Measurements from ENCODE around the gene GSTM3. TPM values are rescaled to one million over a fixed set of nuclear protein-coding genes. Genes with fewer than 3 reads are reported as not detected.

GSTM3 gene
- total and polyA plus RNA-seq, 2 donors from 2014 or later = 54.7 to 405 TPM

- Histone ChIP-seq H3K36me3 (ENCODE audit: control insufficient read depth in 2 of 3, insufficient read depth in 3 of 3, low read length in 3 of 3) (no peaks in the 10 kb centered on the region), H3K4me3 (ENCODE audit: low read length in 3 of 3) (no peak overlapping the region), H3K9ac (ENCODE audit: low read length in 3 of 3) (no peak overlapping the region), H3K27ac (ENCODE audit: low read depth in 2 of 2, low read length in 2 of 2) (no peak overlapping the region), H3K9me3 (ENCODE audit: control insufficient read depth in 2 of 3, insufficient read depth in 1 of 3, low read length in 3 of 3) (no peaks in the 10 kb centered on the region), H3K4me1 (ENCODE audit: control insufficient read depth in 2 of 3, insufficient read depth in 2 of 3, low read depth in 1 of 3, low read length in 3 of 3) (peaks cover 0 to 6% (median 0%) of the 10 kb centered on the region in 3 donors), H3K27me3 (ENCODE audit: control insufficient read depth, insufficient read depth, low read length) (no peaks in the 10 kb centered on the region)
- DNase-seq = peak in 2 of 5 donors; percentile 20 to 52
- FAIRE-seq = no peak
- no peak for TF ChIP-seq CTCF (IDR thresholded peaks at IDR 0.05; ENCODE audit: borderline replicate concordance, extremely low read depth, insufficient read depth)
- intact Hi-C loops (cut with DNase I) = no loop called here
Measured at GRCh38 chr1:109760581-109761226, 19.9 kb upstream of the GSTM3 start.

DNA sequence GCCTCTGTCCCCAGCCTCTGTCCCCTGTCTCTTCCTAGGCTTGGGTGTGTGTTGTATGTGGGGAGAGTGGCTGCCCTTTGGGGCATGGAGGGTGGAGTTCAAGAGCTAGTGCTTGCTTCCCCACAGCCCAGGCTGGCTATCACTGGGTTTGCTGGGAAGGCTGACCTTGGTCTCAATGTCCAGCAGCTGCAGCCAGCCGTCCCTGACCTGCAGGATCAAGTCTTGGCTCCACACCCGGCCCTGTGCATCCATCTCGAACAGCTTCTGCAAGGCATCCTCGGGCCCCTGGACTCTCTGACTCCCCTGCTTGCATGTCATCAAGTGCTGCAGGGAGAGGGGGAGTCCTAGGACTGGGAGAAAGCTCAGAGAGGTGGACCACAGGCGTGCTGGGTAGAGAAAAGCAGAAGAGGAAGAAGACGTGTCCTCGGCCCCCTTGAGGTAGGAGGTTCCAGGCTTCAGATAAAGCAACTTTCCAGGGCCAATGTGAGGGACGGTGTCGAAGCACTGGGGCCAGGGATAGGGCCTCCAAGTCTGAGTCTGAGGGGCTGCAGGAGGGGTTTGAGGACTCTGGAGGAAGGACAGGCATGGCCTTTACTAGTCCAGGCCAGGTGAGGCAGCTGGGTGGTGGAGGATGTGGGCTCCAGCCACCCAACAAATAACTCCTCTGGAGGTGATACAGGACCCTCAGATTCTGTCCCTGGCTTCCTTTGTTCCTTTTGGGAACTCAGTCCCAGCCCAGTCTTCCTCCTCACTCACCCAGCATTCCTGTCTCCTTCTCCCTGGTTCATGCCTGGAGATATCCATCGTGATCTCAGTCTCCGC is 18.9 kb upstream of the GSTM3 start:
- intact Hi-C loops (cut with DNase I) = no loop called here

DNA sequence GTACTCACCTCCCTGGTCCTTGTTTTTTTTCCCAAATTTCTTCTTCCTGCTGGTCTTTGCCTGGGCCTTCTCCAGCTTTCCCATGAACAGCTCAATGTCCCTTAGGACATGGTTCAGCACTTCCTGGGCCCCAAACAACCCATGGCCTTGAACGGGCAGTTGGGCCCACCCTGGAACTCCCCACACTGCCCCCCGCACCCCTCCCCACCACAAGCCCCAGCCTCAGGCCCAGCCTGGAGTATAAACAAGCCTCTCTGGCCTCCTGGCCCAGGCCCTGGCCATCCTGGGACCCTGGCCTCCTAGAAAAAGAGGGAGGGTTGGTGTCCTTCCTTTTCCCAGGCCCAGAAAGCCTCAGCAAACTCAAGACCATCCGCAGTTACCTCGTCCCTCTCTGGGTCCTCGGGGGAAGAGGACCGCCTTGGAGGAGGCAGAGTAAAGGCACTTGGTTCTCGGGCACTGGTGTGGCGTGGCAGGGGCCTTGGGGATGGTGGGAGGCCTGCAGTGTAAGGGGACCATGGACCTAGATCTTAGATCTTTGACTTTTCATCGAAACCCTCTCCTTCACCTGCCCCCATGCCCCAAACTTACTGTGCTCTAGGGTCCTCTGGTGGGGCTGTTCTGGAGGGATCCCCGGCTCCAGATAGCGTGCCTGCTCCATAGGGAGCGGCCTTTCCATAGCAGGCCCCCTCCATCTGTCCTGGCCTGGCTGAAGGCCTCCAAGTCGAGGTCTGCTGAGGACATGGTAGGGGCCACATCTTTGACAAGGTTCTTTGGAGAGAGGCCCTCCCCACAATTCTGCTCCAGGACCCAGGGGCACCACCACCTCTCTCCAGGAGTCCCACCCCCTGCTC is 17.3 kb upstream of the GSTM3 start:
- TF ChIP-seq CTCF (IDR thresholded peaks at IDR 0.05; ENCODE audit: borderline replicate concordance, extremely low read depth, insufficient read depth) = no peak
- peak in 1 of 5 donors; percentile 25 for DNase-seq
- no peak overlapping the region for H3K9ac ChIP-seq (ENCODE audit: low read length in 3 of 3)
- no peak overlapping the region for H3K27ac ChIP-seq (ENCODE audit: low read depth in 2 of 2, low read length in 2 of 2)
- H3K4me1 ChIP-seq (ENCODE audit: control insufficient read depth in 2 of 3, insufficient read depth in 2 of 3, low read depth in 1 of 3, low read length in 3 of 3) = peaks cover 0 to 3% (median 0%) of the 10 kb centered on the region in 3 donors
- no peak overlapping the region for H3K4me3 ChIP-seq (ENCODE audit: low read length in 3 of 3)
- FAIRE-seq = no peak
- H3K36me3 ChIP-seq (ENCODE audit: control insufficient read depth in 2 of 3, insufficient read depth in 3 of 3, low read length in 3 of 3) = no peaks in the 10 kb centered on the region
- intact Hi-C loops (cut with DNase I) = no loop called here
- H3K27me3 ChIP-seq (ENCODE audit: control insufficient read depth, insufficient read depth, low read length) = no peaks in the 10 kb centered on the region
- no peaks in the 10 kb centered on the region for H3K9me3 ChIP-seq (ENCODE audit: control insufficient read depth in 2 of 3, insufficient read depth in 1 of 3, low read length in 3 of 3)

More for the DNA sequence above, 18.9 kb upstream of the GSTM3 start:
- Histone ChIP-seq H3K4me3 (ENCODE audit: low read length in 3 of 3) (no peak overlapping the region), H3K27me3 (ENCODE audit: control insufficient read depth, insufficient read depth, low read length) (no peaks in the 10 kb centered on the region), H3K4me1 (ENCODE audit: control insufficient read depth in 2 of 3, insufficient read depth in 2 of 3, low read depth in 1 of 3, low read length in 3 of 3) (peaks cover 0 to 6% (median 0%) of the 10 kb centered on the region in 3 donors), H3K9me3 (ENCODE audit: control insufficient read depth in 2 of 3, insufficient read depth in 1 of 3, low read length in 3 of 3) (no peaks in the 10 kb centered on the region), H3K9ac (ENCODE audit: low read length in 3 of 3) (no peak overlapping the region), H3K36me3 (ENCODE audit: control insufficient read depth in 2 of 3, insufficient read depth in 3 of 3, low read length in 3 of 3) (no peaks in the 10 kb centered on the region), H3K27ac (ENCODE audit: low read depth in 2 of 2, low read length in 2 of 2) (no peak overlapping the region)
- no peak for TF ChIP-seq CTCF (IDR thresholded peaks at IDR 0.05; ENCODE audit: borderline replicate concordance, extremely low read depth, insufficient read depth)
- FAIRE-seq (no peak), DNase-seq (peak in 1 of 5 donors; percentile 28)

Measured in kidney (tissue), 14 donors.